ENCODE data around the gene B3GNT2.

The B3GNT2 gene

DNA sequence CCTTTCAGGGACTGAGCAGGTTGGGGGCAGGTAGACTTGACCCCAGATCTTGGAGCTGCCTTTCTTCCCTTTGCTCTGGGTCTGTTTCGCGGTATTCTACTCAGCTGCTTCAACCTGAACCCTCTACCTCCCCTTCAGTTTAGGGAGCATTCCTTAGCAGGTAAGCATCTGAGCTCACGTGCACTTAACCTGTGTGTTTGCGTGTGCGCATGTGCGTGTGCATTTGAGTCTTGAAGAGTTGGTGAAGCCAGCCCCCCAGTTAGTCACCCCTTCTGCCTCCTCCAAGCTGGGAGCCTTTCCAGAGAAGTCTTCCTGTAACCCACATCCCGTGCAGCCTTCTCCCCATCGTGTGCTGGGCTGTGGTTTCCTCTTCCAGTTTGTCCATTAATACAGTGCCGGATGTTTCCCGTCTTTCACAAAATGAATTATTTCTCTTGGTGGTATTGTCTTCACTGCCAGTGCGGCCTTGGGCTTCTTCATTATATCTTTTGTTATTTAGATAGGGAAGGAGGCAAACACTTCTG is 33.2 kb downstream of the B3GNT2 start:
- in situ Hi-C loops (cut with MboI; ENCODE audit: low pct_unique_long_range_greater_than_20kb, low sequenced_read_pairs, unreplicated experiment), result no loop called here
- no peak for DNase-seq (ENCODE audit: low spot score)
- TF ChIP-seq, protein P1, sequence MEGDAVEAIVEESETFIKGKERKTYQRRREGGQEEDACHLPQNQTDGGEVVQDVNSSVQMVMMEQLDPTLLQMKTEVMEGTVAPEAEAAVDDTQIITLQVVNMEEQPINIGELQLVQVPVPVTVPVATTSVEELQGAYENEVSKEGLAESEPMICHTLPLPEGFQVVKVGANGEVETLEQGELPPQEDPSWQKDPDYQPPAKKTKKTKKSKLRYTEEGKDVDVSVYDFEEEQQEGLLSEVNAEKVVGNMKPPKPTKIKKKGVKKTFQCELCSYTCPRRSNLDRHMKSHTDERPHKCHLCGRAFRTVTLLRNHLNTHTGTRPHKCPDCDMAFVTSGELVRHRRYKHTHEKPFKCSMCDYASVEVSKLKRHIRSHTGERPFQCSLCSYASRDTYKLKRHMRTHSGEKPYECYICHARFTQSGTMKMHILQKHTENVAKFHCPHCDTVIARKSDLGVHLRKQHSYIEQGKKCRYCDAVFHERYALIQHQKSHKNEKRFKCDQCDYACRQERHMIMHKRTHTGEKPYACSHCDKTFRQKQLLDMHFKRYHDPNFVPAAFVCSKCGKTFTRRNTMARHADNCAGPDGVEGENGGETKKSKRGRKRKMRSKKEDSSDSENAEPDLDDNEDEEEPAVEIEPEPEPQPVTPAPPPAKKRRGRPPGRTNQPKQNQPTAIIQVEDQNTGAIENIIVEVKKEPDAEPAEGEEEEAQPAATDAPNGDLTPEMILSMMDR (IDR thresholded peaks at IDR 0.05; ENCODE audit: extremely low read depth, insufficient read depth, missing control alignments), result no peak

DNA sequence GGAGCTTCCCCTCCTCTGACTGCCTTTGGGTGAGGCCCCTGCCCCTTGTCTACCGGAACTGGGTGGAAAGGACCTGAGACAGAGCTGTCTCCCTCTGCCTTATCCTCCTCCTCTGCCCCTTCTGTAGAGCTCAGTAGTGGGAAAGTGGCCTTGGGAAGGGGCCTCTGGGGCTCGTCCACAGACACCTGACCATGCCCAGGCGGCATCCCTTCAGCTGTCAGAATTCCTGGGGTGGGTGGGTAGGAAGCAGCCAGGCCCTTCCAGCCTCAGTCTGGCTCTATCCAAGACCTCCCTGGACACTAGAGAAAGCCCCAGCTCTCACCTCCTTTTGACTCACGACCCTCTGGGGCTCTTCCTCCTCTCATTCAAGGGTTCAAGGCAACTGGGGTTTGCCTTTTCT is 35.6 kb downstream of the B3GNT2 start:
- TF ChIP-seq, protein P1 (IDR thresholded peaks at IDR 0.05; ENCODE audit: extremely low read depth, insufficient read depth, missing control alignments), result no peak
- DNase-seq (ENCODE audit: low spot score), result no peak
- in situ Hi-C loops (cut with MboI; ENCODE audit: low pct_unique_long_range_greater_than_20kb, low sequenced_read_pairs, unreplicated experiment), result no loop called here

DNA sequence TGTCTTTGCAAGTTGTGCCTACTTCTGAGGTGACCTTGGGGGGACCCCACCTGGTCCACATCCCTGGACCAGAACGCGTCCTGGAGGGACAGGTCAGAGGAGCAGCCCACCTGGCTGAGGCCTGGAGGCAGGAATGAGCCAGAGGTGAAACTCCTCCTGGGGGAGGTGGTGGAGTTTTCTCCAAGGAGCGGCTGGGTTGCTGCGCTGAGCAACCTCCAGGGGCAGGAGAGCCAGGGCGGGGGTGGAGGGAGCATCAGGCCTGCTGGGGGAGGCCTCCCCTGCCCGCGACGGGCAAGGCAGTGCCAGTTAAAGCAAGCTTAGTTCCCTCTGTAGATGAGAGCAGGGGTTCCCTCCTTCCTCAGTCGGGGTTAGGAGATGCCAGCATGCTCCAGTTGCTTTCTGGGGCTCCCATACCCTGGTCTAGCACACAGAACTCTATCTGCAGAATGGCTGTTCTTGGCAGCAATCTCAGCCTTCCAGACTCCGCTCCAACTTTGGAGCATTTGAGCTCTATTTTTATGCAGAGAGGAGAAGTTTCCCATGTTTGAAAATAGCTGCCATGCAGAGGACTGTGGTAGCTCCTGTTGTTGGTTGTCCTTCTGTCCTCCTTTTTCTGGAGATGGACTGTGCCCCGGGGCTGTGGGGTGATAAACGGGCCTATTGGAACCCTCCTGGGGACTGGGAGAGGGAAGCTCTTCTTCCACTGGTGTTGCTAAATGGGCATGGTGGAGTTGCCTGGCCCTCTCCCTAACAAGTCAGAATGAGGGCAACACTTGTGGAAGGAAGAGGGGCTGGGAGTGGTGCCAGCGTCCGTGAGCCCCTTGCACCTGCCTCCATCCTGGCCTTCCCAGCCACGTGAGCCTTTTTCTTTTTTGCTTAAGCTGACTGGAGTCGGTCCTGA is 39.1 kb downstream of the B3GNT2 start:
- in situ Hi-C loops (cut with MboI; ENCODE audit: low pct_unique_long_range_greater_than_20kb, low sequenced_read_pairs, unreplicated experiment), result no loop called here

DNA sequence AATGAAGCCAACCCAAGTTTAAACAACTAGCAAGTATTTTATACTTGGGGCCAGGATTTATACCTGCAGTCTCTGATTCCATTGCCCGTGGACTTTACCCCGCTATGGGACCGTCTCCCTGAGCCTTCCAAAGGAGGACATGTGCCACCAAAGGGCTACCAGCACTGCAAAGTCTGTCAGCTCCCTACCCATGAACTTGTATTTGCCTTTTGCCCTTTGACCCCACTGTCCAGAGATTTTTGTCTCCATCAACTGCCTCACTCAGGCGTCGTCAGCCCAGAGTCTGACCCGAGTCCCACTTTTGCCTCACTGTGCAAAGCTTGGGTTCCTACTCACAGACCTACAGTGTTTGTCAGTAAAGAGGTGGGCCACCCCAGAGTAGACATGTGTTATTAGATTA is 40.6 kb downstream of the B3GNT2 start:
- DNase-seq (ENCODE audit: low spot score), result no peak
- TF ChIP-seq, protein P1 (IDR thresholded peaks at IDR 0.05; ENCODE audit: extremely low read depth, insufficient read depth, missing control alignments), result no peak
- in situ Hi-C loops (cut with MboI; ENCODE audit: low pct_unique_long_range_greater_than_20kb, low sequenced_read_pairs, unreplicated experiment), result no loop called here

More for the DNA sequence above, 39.1 kb downstream of the B3GNT2 start:
- no peak for DNase-seq (ENCODE audit: low spot score)
- TF ChIP-seq, protein P1 (IDR thresholded peaks at IDR 0.05; ENCODE audit: extremely low read depth, insufficient read depth, missing control alignments), result no peak

DNA sequence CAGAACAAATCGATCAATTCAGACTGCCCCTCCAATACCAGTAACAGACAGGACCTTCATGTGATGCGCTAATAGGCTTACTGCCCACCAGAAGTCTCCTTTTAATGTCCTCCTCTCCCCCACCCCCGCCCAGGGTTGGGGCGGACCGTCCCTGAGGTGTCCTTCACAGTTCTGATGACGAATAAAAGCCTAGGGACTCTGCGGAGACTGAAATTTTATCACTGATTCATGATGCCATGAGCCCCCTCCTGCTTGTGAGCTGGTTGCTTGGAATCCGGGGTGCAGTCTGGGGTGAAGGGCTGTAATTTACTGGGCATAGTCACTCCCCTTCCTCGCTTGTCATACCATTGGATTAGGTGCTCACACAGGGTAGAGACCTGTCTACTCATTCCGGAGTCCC is 42.3 kb downstream of the B3GNT2 start:
- no peak for DNase-seq (ENCODE audit: low spot score)
- in situ Hi-C loops (cut with MboI; ENCODE audit: low pct_unique_long_range_greater_than_20kb, low sequenced_read_pairs, unreplicated experiment), result no loop called here
- TF ChIP-seq, protein P1 (IDR thresholded peaks at IDR 0.05; ENCODE audit: extremely low read depth, insufficient read depth, missing control alignments), result no peak

DNA sequence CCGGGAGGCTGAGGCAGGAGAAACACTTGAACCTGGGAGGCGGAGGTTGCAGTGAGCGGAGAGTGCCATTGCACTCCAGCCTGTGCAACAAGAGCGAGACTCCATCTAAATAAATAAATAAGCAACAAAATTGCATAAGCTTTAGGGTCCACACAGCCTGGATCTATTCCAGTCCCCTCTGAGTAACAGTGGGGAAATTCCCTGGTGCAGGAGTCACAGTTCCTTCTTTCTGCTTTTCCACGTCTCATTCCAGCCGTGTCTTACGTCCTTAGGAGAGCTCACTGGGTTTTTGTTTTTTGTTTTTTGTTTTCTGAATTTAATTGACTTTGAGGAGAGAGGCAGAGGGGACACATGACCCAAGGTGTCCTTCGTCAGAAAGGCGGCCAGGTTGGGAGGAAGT is 44.6 kb downstream of the B3GNT2 start:
- in situ Hi-C loops (cut with MboI; ENCODE audit: low pct_unique_long_range_greater_than_20kb, low sequenced_read_pairs, unreplicated experiment), result no loop called here
- DNase-seq (ENCODE audit: low spot score), result no peak
- TF ChIP-seq, protein P1 (IDR thresholded peaks at IDR 0.05; ENCODE audit: extremely low read depth, insufficient read depth, missing control alignments), result no peak

Data from GM13977 (cell line).